ENCODE data around the gene ITIH1. TPM values are rescaled to one million over a fixed set of nuclear protein-coding genes. Genes with fewer than 3 reads are reported as not detected.

Gene ITIH1
- total and polyA plus RNA-seq, 2 of the 4 experiments (the other 2 are of a cell fraction): not detected

DNA sequence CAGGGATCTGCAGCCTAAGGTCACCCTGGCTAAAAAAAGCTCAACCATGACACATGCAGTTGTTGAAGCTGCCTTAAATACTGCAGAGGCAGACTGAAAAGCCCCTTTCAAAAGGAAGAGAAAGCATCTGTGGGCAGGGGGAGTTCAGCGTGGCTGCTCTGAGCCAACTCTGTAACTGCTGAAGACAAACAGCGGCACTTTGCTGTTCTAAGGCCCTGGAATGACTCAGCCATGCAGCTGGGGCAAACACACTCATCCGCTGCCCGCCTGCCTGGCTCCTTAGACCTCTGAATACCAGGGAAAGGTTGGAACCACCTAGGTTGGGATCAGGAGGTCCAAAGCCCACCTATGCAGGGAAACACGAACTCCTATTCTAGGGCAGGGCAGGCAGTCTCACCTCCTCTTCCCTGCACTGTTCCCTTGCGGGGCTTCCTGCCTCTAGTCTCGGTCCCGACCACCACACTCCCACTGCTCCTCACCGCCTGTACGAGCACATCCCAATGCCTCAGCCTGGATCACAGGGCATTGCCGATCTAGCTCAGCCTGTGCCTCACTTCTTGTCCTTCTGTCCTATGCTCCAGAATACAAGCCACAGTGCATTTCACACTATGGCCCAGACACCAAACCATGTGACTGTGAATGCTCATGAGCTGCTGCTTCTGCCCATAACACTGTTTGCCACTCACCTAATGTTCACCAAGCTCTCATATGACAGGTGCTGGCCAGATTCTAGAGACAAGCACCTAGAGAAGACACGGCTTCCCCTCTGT lies 64.0 kb downstream of the ITIH1 start:
- Histone ChIP-seq H3K23ac (ENCODE audit: low read depth, low read length) (no peak overlapping the region), H2AFZ (replicated peaks; ENCODE audit: low read length, poor library complexity) (no peak overlapping the region), H3K4me2 (ENCODE audit: low read depth, low read length) (no peak overlapping the region), H3K36me3 (ENCODE audit: control insufficient read depth, insufficient read depth, low read length) (peaks cover 14% of the 10 kb centered on the region; the same call in 1 of the 2 replicates), H3K18ac (ENCODE audit: low read depth, low read length) (no peak overlapping the region), H2AK5ac (ENCODE audit: low read depth, low read length) (no peak overlapping the region), H3K79me1 (ENCODE audit: low read depth in 1 of 2, low read length in 2 of 2) (no peaks in the 10 kb centered on the region; a peak in 1 of 4 replicates), H3K4ac (ENCODE audit: low read depth, low read length) (no peak overlapping the region), H3K56ac (ENCODE audit: extremely low read depth, insufficient read depth, low read length) (no peak overlapping the region), H3K14ac (replicated peaks; ENCODE audit: low read depth, low read length) (no peak overlapping the region), H2BK5ac (ENCODE audit: low read depth, low read length, poor library complexity, severe bottlenecking) (no peak overlapping the region), H3K27ac (ENCODE audit: insufficient read depth, low read length) (no peak overlapping the region), H2BK120ac (ENCODE audit: low read depth, low read length) (no peak overlapping the region), H3K27me3 (ENCODE audit: control insufficient read depth, insufficient read depth, low read length) (no peaks in the 10 kb centered on the region), H4K91ac (ENCODE audit: insufficient read depth, low read depth, low read length) (no peak overlapping the region), H3K4me1 (ENCODE audit: control insufficient read depth, insufficient read depth, low read length) (peaks cover 4% of the 10 kb centered on the region; the same call in 1 of the 2 replicates), H2BK15ac (ENCODE audit: low read depth, low read length) (no peak overlapping the region), H4K20me1 (ENCODE audit: insufficient read depth, low read length) (no peaks in the 10 kb centered on the region; the same call in 1 of the 2 replicates), H3K9me3 (ENCODE audit: control insufficient read depth, insufficient read depth, low read length) (no peaks in the 10 kb centered on the region), H3K4me3 (ENCODE audit: insufficient read depth, low read depth, low read length) (no peak overlapping the region), H2BK20ac (ENCODE audit: low read depth, low read length) (no peak overlapping the region), H3K9ac (ENCODE audit: low read depth, low read length) (no peak overlapping the region), H2AK9ac (replicated peaks; ENCODE audit: low read depth, low read length, poor library complexity) (no peak overlapping the region), H4K8ac (ENCODE audit: low read depth in 2 of 2, low read length in 2 of 2) (no peak overlapping the region), H4K5ac (ENCODE audit: low read depth, low read length) (no peak overlapping the region), H3K9me1 (ENCODE audit: insufficient read depth, low read length) (peaks cover 9% of the 10 kb centered on the region; the same call in 1 of the 2 replicates)
- 87% methylated on average over 8 of the region's 12 CpGs; no CpG with 5 or more reads in 1 of the 2 experiments for WGBS, 2 experiments (ENCODE audit: extremely low coverage in 2 of 2, insufficient read length in 1 of 2)
- ChIA-PET POLR2A (ENCODE audit: unreplicated experiment) (no interaction called here), CTCF (interaction anchor here (1.0 kb wide), 1 partner anchor 21 kb away, joined by 3 read pairs; no protein-coding TSS in a partner anchor)
- dilution Hi-C loops (cut with HindIII; ENCODE audit: low sequenced_read_pairs, unreplicated experiment): no loop called here
- no TSS peak for BruUV-seq (replicated peaks)
- in situ Hi-C loops (cut with MboI; ENCODE audit: low sequenced_read_pairs): no loop called here
- no peak for TF ChIP-seq RFX5 (IDR thresholded peaks at IDR 0.05; ENCODE audit: low read depth, low read length)
- no peak for TF ChIP-seq SMC3 (IDR thresholded peaks at IDR 0.05; ENCODE audit: low read depth, low read length)
- no peak for TF ChIP-seq MAFK (IDR thresholded peaks at IDR 0.05; ENCODE audit: low read depth, low read length)
- TF ChIP-seq BHLHE40 (IDR thresholded peaks at IDR 0.05; ENCODE audit: low read depth, low read length): no peak
- TF ChIP-seq MXI1 (IDR thresholded peaks at IDR 0.05; ENCODE audit: borderline replicate concordance, low read depth, low read length): no peak
- intact Hi-C loops (cut with micrococcal nuclease): no loop called here
- ATAC-seq (ENCODE audit: low read depth) (no peak; the same call in 1 of the 2 replicates), DNase-seq (peak; percentile 31)

Small RNAs within 50 kb of the gene (microRNA-seq; reads per million reads assigned to microRNA genes)
- not detected for gene AC006254.2 (ENCODE audit: insufficient read depth, insufficient read length)
- gene MUSTN1 (ENCODE audit: insufficient read depth, insufficient read length): not detected

Small RNAs within 50 kb of the gene (small RNA-seq; reads per million reads assigned to genes)
- gene AC006254.2 (0 reads per million in 5 experiments), gene MUSTN1 (0 reads per million in 5 experiments)

Other genes with a start within 250 kb of the ITIH1 start
- 161 and 173 TPM in 2 replicates for gene NT5DC2, start 243.7 kb upstream of the ITIH1 start, total RNA-seq (2012; rRNA removed)
- 200 and 228 TPM in 2 replicates for gene NT5DC2, start 243.7 kb upstream of the ITIH1 start, polyA plus RNA-seq (2012; rRNA removed)
- 1.1 and 1.4 TPM in 2 replicates for gene UQCC5, start 241.0 kb upstream of the ITIH1 start, total RNA-seq (2012; rRNA removed)
- gene UQCC5, start 241.0 kb upstream of the ITIH1 start, polyA plus RNA-seq (2012; rRNA removed): 14.4 and 16.9 TPM in 2 replicates
- gene PBRM1, start 91.7 kb upstream of the ITIH1 start, total RNA-seq (2012; rRNA removed): 72.6 and 74.2 TPM in 2 replicates
- 16.5 and 16.6 TPM in 2 replicates for gene PBRM1, start 91.7 kb upstream of the ITIH1 start, polyA plus RNA-seq (2012; rRNA removed)
- gene GNL3, start 91.6 kb upstream of the ITIH1 start, total RNA-seq (2012; rRNA removed): 66.0 and 117 TPM in 2 replicates
- gene GNL3, start 91.6 kb upstream of the ITIH1 start, polyA plus RNA-seq (2012; rRNA removed): 69.7 and 90.4 TPM in 2 replicates
- 65.3 and 87.8 TPM in 2 replicates for gene GLT8D1, start 71.8 kb upstream of the ITIH1 start, total RNA-seq (2012; rRNA removed)
- gene GLT8D1, start 71.8 kb upstream of the ITIH1 start, polyA plus RNA-seq (2012; rRNA removed): 114 and 124 TPM in 2 replicates
- 50.5 and 102 TPM in 2 replicates for gene SPCS1, start 71.5 kb upstream of the ITIH1 start, total RNA-seq (2012; rRNA removed)
- 111 and 124 TPM in 2 replicates for gene SPCS1, start 71.5 kb upstream of the ITIH1 start, polyA plus RNA-seq (2012; rRNA removed)
- gene NEK4, start 6.7 kb upstream of the ITIH1 start, total RNA-seq (2012; rRNA removed): 16.9 and 24.7 TPM in 2 replicates
- gene NEK4, start 6.7 kb upstream of the ITIH1 start, polyA plus RNA-seq (2012; rRNA removed): 6.6 and 10.3 TPM in 2 replicates
- 0.72 and 1.1 TPM in 2 replicates for gene ITIH3, start 17.2 kb downstream of the ITIH1 start, total RNA-seq (2012; rRNA removed)
- 0.94 and 1.3 TPM in 2 replicates for gene ITIH3, start 17.2 kb downstream of the ITIH1 start, polyA plus RNA-seq (2012; rRNA removed)
- gene ITIH4, start 53.1 kb downstream of the ITIH1 start, total RNA-seq (2012; rRNA removed): 0.28 and 0.36 TPM in 2 replicates
- 0.26 and 0.67 TPM in 2 replicates for gene ITIH4, start 53.1 kb downstream of the ITIH1 start, polyA plus RNA-seq (2012; rRNA removed)
- gene MUSTN1, start 57.4 kb downstream of the ITIH1 start, total RNA-seq (2012; rRNA removed): not detected in 2 replicates
- gene MUSTN1, start 57.4 kb downstream of the ITIH1 start, polyA plus RNA-seq (2012; rRNA removed): not detected in 2 replicates
- 7.5 and 10.6 TPM in 2 replicates for gene STIMATE, start 119.9 kb downstream of the ITIH1 start, total RNA-seq (2012; rRNA removed)
- gene STIMATE, start 119.9 kb downstream of the ITIH1 start, polyA plus RNA-seq (2012; rRNA removed): 17.8 and 19.4 TPM in 2 replicates

Data from IMR-90 (cell line).